HepG2 (cell line): ENCODE measurements around the gene ESR1.

Source experiments
- CEBPB ChIP-seq: IDR thresholded peaks from 2 replicates; pipeline ENCODE4 v1.6.1; 2011; ENCODE audit warnings: low read depth, low read length, improper control_type of control experiment, borderline replicate concordance
- CTCF ChIP-seq: sonication (generic); formaldehyde crosslinking; IDR thresholded peaks from 2 replicates; pipeline ENCODE4 v1.5.0; 2020; ENCODE audit warnings: mild to moderate bottlenecking, missing genetic modification reagents, moderate library complexity
- EZH2 ChIP-seq: conservative IDR thresholded peaks from 2 replicates; pipeline ENCODE4 v1.6.1; 2012; ENCODE audit warnings: mild to moderate bottlenecking, low read depth, low read length, moderate library complexity
- FOXO4 ChIP-seq: sonication (generic); formaldehyde crosslinking; conservative IDR thresholded peaks from 2 replicates; pipeline ENCODE4 v1.8.1; 2023; ENCODE audit warnings: missing genetic modification reagents
- MAZ ChIP-seq, 2 experiments: sonication (generic) in 1 of 2; formaldehyde crosslinking in 1 of 2; IDR thresholded peaks; 2 replicates each; pipeline versions ENCODE4 v1.5.0 to v1.6.1; 2012 to 2020; ENCODE audit warnings: low read depth in 2 of 2, mild to moderate bottlenecking in 2 of 2, borderline replicate concordance in 1 of 2, improper control_type of control experiment in 1 of 2, low read length in 1 of 2, missing genetic modification reagents in 1 of 2, moderate library complexity in 1 of 2
- NCOA1 ChIP-seq: sonication (generic); formaldehyde crosslinking; IDR thresholded peaks from 2 replicates; pipeline ENCODE4 v1.9.0; 2021; ENCODE audit warnings: missing genetic modification reagents
- NFIC ChIP-seq: IDR thresholded peaks from 2 replicates; pipeline ENCODE4 v1.6.1; 2012; ENCODE audit warnings: mild to moderate bottlenecking, low read length, inconsistent platforms
- NFKB2 ChIP-seq: sonication (generic); formaldehyde crosslinking; IDR thresholded peaks from 2 replicates; pipeline ENCODE4 v1.4.0; 2020; ENCODE audit warnings: missing genetic modification reagents, borderline replicate concordance
- RFX3 ChIP-seq: IDR thresholded peaks from 2 replicates; pipeline ENCODE4 v1.6.1; 2016; ENCODE audit warnings: missing biosample characterization, missing genetic modification reagents
- SIN3A ChIP-seq: IDR thresholded peaks from 2 replicates; pipeline ENCODE4 v1.6.1; 2011; ENCODE audit warnings: low read depth, mild to moderate bottlenecking, control low read depth, low read length, borderline replicate concordance
- SRF ChIP-seq: IDR thresholded peaks from 2 replicates; pipeline ENCODE4 v1.6.1; 2011; ENCODE audit warnings: mild to moderate bottlenecking, low read depth, low read length, moderate library complexity
- THAP7 ChIP-seq: sonication (generic); formaldehyde crosslinking; IDR thresholded peaks from 2 replicates; pipeline ENCODE4 v1.8.1; 2023; ENCODE audit warnings: mild to moderate bottlenecking, missing genetic modification reagents
- ZSCAN29 ChIP-seq: sonication (generic); formaldehyde crosslinking; conservative IDR thresholded peaks from 2 replicates; pipeline ENCODE4 v1.4.0; 2020; ENCODE audit warnings: mild to moderate bottlenecking, missing genetic modification reagents
- TF ChIP-seq, protein P1 (sequence below): IDR thresholded peaks from 2 replicates; pipeline ENCODE4 v1.6.1; 2012; ENCODE audit warnings: inconsistent platforms

DNA sequence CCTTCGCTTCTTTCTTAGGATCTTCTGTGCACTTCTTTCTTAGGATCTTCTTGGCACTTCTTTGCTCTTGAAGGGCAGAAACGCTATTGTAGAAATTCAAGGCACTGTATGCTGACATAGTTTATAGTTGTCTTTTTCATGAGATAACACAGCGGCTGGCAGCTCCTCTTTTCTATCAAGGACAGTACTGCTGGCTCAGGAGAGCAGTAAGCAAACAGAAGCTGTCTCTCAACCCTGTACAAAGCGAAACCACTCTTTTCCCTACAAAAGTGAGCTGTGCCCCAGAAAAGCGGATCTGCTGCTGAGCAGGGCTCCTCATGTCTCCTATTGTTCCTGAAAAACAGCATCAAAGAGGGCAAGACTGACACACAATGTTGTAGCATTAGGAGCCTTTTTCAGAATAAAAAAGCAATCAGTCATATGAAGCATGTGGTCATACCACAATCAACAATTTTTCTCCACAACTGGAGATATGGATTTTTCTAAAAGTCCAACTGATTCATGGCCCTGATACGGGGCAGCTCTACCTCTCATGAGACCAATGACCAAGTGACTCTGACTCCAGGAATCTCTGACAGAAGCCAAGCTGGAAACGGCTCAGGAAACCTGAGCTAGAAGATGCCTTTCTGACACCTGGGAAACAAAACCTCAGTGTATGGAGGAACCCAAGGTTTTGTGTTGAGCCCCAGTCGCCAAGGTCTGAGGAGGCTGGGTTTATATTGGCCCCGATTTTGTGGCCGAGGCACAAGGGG is 255.9 kb downstream of the ESR1 start:
- TF ChIP-seq SIN3A = no peak
- no peak for TF ChIP-seq NFKB2 (CRISPR knock-in tag)
- TF ChIP-seq NFIC = no peak
- TF ChIP-seq RFX3 (CRISPR knock-in tag) = no peak
- TF ChIP-seq, protein P1, sequence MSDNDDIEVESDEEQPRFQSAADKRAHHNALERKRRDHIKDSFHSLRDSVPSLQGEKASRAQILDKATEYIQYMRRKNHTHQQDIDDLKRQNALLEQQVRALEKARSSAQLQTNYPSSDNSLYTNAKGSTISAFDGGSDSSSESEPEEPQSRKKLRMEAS = no peak
- TF ChIP-seq ZSCAN29 (CRISPR knock-in tag) = no peak
- no peak for TF ChIP-seq THAP7
- TF ChIP-seq FOXO4 = no peak
- TF ChIP-seq MAZ (IDR thresholded peaks at IDR 0.05; ENCODE audit: borderline replicate concordance, low read depth, low read length) = no peak
- no peak for TF ChIP-seq MAZ (CRISPR knock-in tag; IDR thresholded peaks at IDR 0.05; ENCODE audit: low read depth)
- no peak for TF ChIP-seq CEBPB
- TF ChIP-seq EZH2 = no peak
- TF ChIP-seq CTCF (CRISPR knock-in tag) = no peak
- TF ChIP-seq NCOA1 (CRISPR knock-in tag) = no peak
- TF ChIP-seq SRF = no peak
